ENCODE results near the gene IFI27L1.

- TF ChIP-seq POLR2A (IDR thresholded peaks at IDR 0.05; ENCODE audit: low read length): no peak
- no peak for TF ChIP-seq GATA1 (IDR thresholded peaks at IDR 0.05; ENCODE audit: low read depth, low read length)
These were observed 42.8 kb downstream of the IFI27L1 start for GRCh38 chr14:94123868-94124267.

All from erythroblast (primary cell).